Fibroblast of mammary gland (primary cell): ENCODE measurements around the gene DICER1.

ENCODE experiments used
- DNase-seq: peaks from one replicate; pipeline ENCODE4 v3.0.0-alpha.2; 2010; ENCODE audit warnings: low read depth
- H3K4me3 ChIP-seq: 2 replicates; pipeline ENCODE4 v1.5.1; 2011; ENCODE audit warnings: low read depth, mild to moderate bottlenecking, low read length, moderate library complexity; ENCODE audit not compliant: control insufficient read depth
- CTCF ChIP-seq: conservative IDR thresholded peaks from 2 replicates; pipeline ENCODE4 v1.5.1; 2011; ENCODE audit warnings: low read depth, low read length, inconsistent platforms; ENCODE audit not compliant: control insufficient read depth, insufficient read depth

Gene DICER1

DNA sequence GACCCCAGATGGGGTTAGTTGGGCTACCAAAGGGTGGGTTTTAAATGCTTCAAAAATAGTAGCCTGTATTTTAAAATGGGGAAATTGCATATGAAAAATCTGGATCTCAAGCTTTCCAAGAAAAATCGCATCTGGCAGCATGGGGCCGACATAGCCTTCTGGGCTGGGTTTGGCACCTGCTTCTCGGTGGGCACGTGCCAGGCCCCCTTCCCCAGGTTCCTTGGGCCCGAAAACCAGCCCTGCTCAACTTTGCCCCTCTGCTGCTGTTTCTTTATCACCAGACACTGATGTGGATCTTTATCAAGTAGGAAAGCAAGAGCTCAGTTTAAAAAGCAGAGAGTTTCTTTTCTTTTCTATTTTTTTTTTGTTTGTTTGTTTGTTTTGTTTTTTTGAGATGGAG, 95.1 kb downstream of the DICER1 start:
- no peak for DNase-seq
- TF ChIP-seq CTCF = no peak
- H3K4me3 ChIP-seq = no peak overlapping the region

DNA sequence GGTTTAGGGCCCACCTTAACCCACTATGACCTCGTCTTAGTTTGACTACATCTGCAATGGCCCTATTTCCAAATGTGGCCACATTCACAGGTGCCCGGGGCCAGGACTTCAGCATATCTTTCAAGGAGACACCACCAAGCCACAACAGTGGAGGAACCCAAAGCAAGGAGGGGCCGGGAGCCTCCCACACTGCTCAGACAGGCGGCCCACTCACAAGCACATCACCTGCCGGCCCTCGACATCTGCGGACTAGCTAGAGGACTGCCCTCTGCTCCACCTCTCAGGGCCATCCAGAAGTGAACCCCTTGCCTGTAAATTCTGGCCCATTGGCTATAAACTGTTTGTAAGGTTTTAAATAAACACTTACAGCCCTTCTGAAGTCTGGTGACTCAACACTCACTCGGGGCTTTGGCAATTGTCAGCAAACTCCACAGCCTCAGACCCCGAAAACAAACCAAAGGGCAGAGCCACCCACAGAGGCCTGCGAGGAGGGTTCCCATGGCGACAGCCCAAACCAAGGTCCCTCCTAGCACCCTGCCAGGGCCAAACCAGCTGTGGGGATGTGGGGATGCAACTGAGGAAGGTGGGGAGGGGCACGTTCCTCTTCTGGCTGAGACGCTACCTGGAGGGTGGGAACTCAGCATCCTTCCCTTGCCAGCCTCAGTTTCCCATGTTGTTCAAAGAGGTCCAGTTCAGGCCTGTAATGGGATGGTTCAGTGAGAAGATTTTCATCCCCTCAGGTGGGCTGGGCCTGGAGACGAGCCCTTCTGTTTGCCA, 95.8 kb downstream of the DICER1 start:
- no peak for DNase-seq
- no peak for TF ChIP-seq CTCF
- H3K4me3 ChIP-seq = no peak overlapping the region

GRCh38 chr14:95059126-95059525, 98.2 kb downstream of the DICER1 start:
- TF ChIP-seq CTCF = no peak
- no peak for DNase-seq
- no peak overlapping the region for H3K4me3 ChIP-seq

DNA sequence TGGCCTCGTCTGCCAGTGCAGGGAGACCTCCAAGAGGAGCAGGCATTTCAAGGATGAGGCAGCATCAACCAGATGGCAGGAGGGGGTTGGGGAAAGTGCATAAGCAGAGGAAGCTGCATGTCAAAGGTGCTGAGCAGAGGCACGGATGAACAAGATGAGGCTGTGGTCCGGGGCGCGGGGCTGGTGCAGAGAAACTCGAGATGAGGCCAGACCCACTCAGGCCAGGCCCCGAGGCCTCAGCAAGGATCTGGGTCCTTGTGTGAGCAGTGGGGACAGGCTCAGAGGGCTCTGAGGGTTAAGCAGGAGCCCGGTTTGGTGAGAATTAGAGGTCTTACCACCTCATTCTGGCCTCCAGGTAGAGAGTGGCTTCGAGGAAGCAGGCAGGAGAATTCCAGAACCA, 98.8 kb downstream of the DICER1 start:
- no peak for DNase-seq
- H3K4me3 ChIP-seq = no peak overlapping the region
- no peak for TF ChIP-seq CTCF

- TF ChIP-seq CTCF = no peak
- DNase-seq = no peak
- H3K4me3 ChIP-seq = no peak overlapping the region
Measured at GRCh38 chr14:95057851-95058250, 99.5 kb downstream of the DICER1 start.

GRCh38 chr14:95057147-95057546, 100.2 kb downstream of the DICER1 start:
- no peak for DNase-seq
- no peak overlapping the region for H3K4me3 ChIP-seq
- TF ChIP-seq CTCF = no peak

DNA sequence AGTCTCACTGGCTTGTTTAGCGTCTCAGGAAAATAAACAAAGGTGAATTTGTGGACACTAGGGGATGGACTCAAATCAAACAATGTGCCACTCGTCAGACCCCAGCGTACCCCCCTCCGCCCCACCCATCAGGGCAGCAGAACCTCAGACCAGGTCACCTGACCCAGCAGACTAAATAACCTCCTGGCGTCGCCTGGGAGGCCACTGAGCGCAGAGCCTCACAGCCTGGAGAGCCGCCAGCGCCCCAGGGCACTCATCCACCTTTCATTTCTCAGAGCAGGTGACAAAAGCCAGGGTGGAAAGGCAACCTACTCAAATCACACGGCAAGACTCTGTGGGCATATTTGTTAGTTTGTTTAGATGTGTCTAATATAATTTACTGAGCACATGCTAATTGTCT, 100.9 kb downstream of the DICER1 start:
- no peak overlapping the region for H3K4me3 ChIP-seq
- TF ChIP-seq CTCF = no peak
- DNase-seq = no peak
